ENCODE results near the gene MAZ. TPM values are rescaled to one million over a fixed set of nuclear protein-coding genes. Genes with fewer than 3 reads are reported as not detected.

Gene MAZ
- total and polyA plus RNA-seq, 2 of the 13 experiments (the other 11 are each of a cell fraction or from before 2014, with no cell fraction given) = 203 to 277 TPM

GRCh38 chr16:29765167-29766032 is 40.9 kb upstream of the MAZ start (continued):
- TF ChIP-seq ZNF407 (CRISPR knock-in tag; IDR thresholded peaks at IDR 0.05; ENCODE audit: not compliant biosample characterization) (no peak), MIXL1 (CRISPR knock-in tag; IDR thresholded peaks at IDR 0.05) (peak; percentile 42), CEBPG (CRISPR knock-in tag; IDR thresholded peaks at IDR 0.05) (peak; percentile 56; the same call in 1 of the 2 replicates), KIAA2018 (CRISPR knock-in tag; IDR thresholded peaks at IDR 0.05; ENCODE audit: borderline replicate concordance) (no peak), ZBTB10 (CRISPR knock-in tag; IDR thresholded peaks at IDR 0.05; ENCODE audit: borderline replicate concordance) (peak; percentile 43; the same call in 1 of the 2 replicates), ZNF75D (CRISPR knock-in tag; IDR thresholded peaks at IDR 0.05; ENCODE audit: borderline replicate concordance) (no peak), MYNN (CRISPR knock-in tag; IDR thresholded peaks at IDR 0.05; ENCODE audit: low read depth) (no peak)

All from HepG2 (cell line).